Endothelial cell of umbilical vein (primary cell): ENCODE results near the gene OR9A4. TPM values are rescaled to one million over a fixed set of nuclear protein-coding genes. Genes with fewer than 3 reads are reported as not detected.

ENCODE experiments used
- BruUV-seq: library from RNA; stranded (reverse); fragments of 400-500 nt; replicated peaks from 2 replicates; lab custom pipeline; 2021; lab: Mats Ljungman, UMichigan
- CTCF ChIA-PET: fragments of 300-600, 350-600 bp; sonication (Branson Sonifier 250); formaldehyde crosslinking; loops from one replicate; lab custom pipeline; 2021; ENCODE audit warnings: antibody characterized with exemption, inconsistent platforms; lab: Charles Lee
- POLR2A ChIA-PET: fragments of 300-600, 350-600 bp; sonication (Branson Sonifier 250); formaldehyde crosslinking; loops from one replicate; lab custom pipeline; 2021; ENCODE audit warnings: antibody characterized with exemption, inconsistent platforms; lab: Charles Lee
- DNase-seq: peaks from one replicate; pipeline ENCODE4 v3.0.0-alpha.2; 2011; ENCODE audit warnings: low read depth, low spot score
- FAIRE-seq: peaks from 2 replicates; lab custom pipeline; 2011; peaks lifted over from hg19 to GRCh38; lab: Jason Lieb, UNC
- H2AFZ ChIP-seq: 2 replicates; pipeline ENCODE4 v1.6.0; 2012; ENCODE audit warnings: low read depth, low read length, control low read depth, inconsistent platforms
- H3K27ac ChIP-seq: 2 replicates; pipeline ENCODE4 v1.5.1; 2011; ENCODE audit warnings: low read depth, mild to moderate bottlenecking, control low read depth, low read length, moderate library complexity; ENCODE audit not compliant: insufficient read depth
- H3K27me3 ChIP-seq, 2 experiments: 2 replicates each; pipeline versions ENCODE4 v1.6.0 to v1.6.1; 2011; ENCODE audit warnings: low read length in 2 of 2, mixed read lengths in 1 of 2; ENCODE audit not compliant: control insufficient read depth in 2 of 2, insufficient read depth in 2 of 2
- H3K36me3 ChIP-seq, 2 experiments: 2 replicates in 1 of 2; 3 replicates in 1 of 2; pipeline ENCODE4 v1.5.1; 2011; ENCODE audit warnings: low read length in 2 of 2, mild to moderate bottlenecking in 1 of 2, moderate library complexity in 1 of 2; ENCODE audit not compliant: control insufficient read depth in 2 of 2, insufficient read depth in 2 of 2; ENCODE audit errors: extremely low read depth in 1 of 2
- H3K4me1 ChIP-seq: 3 replicates; pipeline ENCODE4 v1.5.1; 2011; ENCODE audit warnings: mild to moderate bottlenecking, low read length; ENCODE audit not compliant: control insufficient read depth, insufficient read depth; ENCODE audit errors: extremely low read depth
- H3K4me2 ChIP-seq: 2 replicates; pipeline ENCODE4 v1.6.1; 2011; ENCODE audit warnings: low read length, control low read depth, mixed read lengths; ENCODE audit not compliant: insufficient read depth
- H3K4me3 ChIP-seq, 3 experiments: fragments of 200-600 bp in 1 of 3; sonication (generic), shearing (Covaris generic) in 1 of 3; replicated peaks in 1 of 3; 2 replicates each; pipeline ENCODE4 v1.5.1; 2011 to 2016; ENCODE audit warnings: control low read depth in 3 of 3, low read length in 3 of 3, mild to moderate bottlenecking in 2 of 3, inconsistent platforms in 1 of 3, low read depth in 1 of 3, moderate library complexity in 1 of 3; ENCODE audit not compliant: insufficient read depth in 1 of 3
- H3K79me2 ChIP-seq: 2 replicates; pipeline ENCODE4 v1.6.0; 2012; ENCODE audit warnings: low read length, inconsistent platforms; ENCODE audit not compliant: control insufficient read depth, insufficient read depth
- H3K9ac ChIP-seq: replicated peaks from 2 replicates; pipeline ENCODE3; 2011; ENCODE audit warnings: low read length, control low read depth; ENCODE audit not compliant: insufficient read depth; ENCODE audit errors: extremely low read depth
- H3K9me1 ChIP-seq: replicated peaks from 3 replicates; pipeline ENCODE4 v1.6.0; 2011; ENCODE audit warnings: mild to moderate bottlenecking, low read length; ENCODE audit not compliant: control insufficient read depth, insufficient read depth; ENCODE audit errors: extremely low read depth
- H3K9me3 ChIP-seq: replicated peaks from 2 replicates; pipeline ENCODE4 v1.5.1; 2012; ENCODE audit warnings: low read length, inconsistent platforms; ENCODE audit not compliant: control insufficient read depth, insufficient read depth
- H4K20me1 ChIP-seq: replicated peaks from 2 replicates; pipeline ENCODE3; 2011; ENCODE audit warnings: mild to moderate bottlenecking, low read length; ENCODE audit not compliant: control insufficient read depth, insufficient read depth; ENCODE audit errors: extremely low read depth
- EZH2 ChIP-seq: IDR thresholded peaks from 2 replicates; pipeline ENCODE4 v1.6.1; 2012; ENCODE audit warnings: borderline replicate concordance, low read depth, mild to moderate bottlenecking, moderate library complexity, low read length, inconsistent platforms; ENCODE audit not compliant: severe bottlenecking
- FOS ChIP-seq: IDR thresholded peaks from 2 replicates; pipeline ENCODE4 v1.6.1; 2011; ENCODE audit warnings: mild to moderate bottlenecking, low read length, moderate library complexity, borderline replicate concordance; ENCODE audit not compliant: insufficient read depth
- GATA2 ChIP-seq: IDR thresholded peaks from 2 replicates; pipeline ENCODE4 v1.7.0; 2011; ENCODE audit warnings: low read depth, mild to moderate bottlenecking, moderate library complexity, mixed read lengths, low read length; ENCODE audit not compliant: insufficient read length, insufficient read depth
- JUN ChIP-seq: IDR thresholded peaks from 2 replicates; pipeline ENCODE4 v1.6.1; 2011; ENCODE audit warnings: borderline replicate concordance, low read depth; ENCODE audit not compliant: insufficient read length, insufficient read depth
- MYC ChIP-seq: IDR thresholded peaks from one replicate; pipeline ENCODE4 v1.6.1; 2011; ENCODE audit warnings: mild to moderate bottlenecking, low read depth, low read length
- POLR2A ChIP-seq: IDR thresholded peaks from 2 replicates; pipeline ENCODE4 v1.6.1; 2012; ENCODE audit warnings: low read depth, mild to moderate bottlenecking, control low read depth, low read length
- POLR2AphosphoS5 ChIP-seq: IDR thresholded peaks from 2 replicates; pipeline ENCODE4 v1.6.1; 2012; ENCODE audit warnings: low read depth, mild to moderate bottlenecking, control low read depth, low read length, moderate library complexity; ENCODE audit not compliant: insufficient read depth
- dilution Hi-C: fragments of 300-500 bp; cut with MboI; formaldehyde crosslinking; loops from one replicate; pipeline ENCODE4 v1.15.0; 2019; ENCODE audit warnings: low sequenced_read_pairs; ENCODE audit not compliant: extremely low pct_ligation_motif_present
- intact Hi-C: fragments of 100-400 bp; cut with micrococcal nuclease; formaldehyde crosslinking; loops from one replicate; pipeline ENCODE4 v1.10.0; 2022
- polyA plus RNA-seq, 4 experiments: library from polyadenylated mRNA; depleted of rRNA in 3 of 4; stranded (reverse) in 3 of 4; unstranded in 1 of 4; fragments of >200 nt; gene quantifications; 2 replicates each; pipeline versions ENCODE4 v1.2.1 to v1.2.3, GENCODE V29; 2011 to 2012; ENCODE audit warnings: missing spikeins in 1 of 4
- total RNA-seq: library from RNA; stranded (reverse); gene quantifications from 2 replicates; pipeline ENCODE4 v1.2.3, GENCODE V29; 2021
- TF ChIP-seq, protein P1 (sequence below): IDR thresholded peaks from 2 replicates; pipeline ENCODE4 v1.6.1; 2011; ENCODE audit not compliant: insufficient read depth, insufficient read length
- TF ChIP-seq, protein P2 (sequence below), 2 donors: IDR thresholded peaks; 1 replicate in 1 of 2; 2 replicates in 1 of 2; pipeline ENCODE4 v1.5.1; 2011; ENCODE audit warnings: low read length in 2 of 2, mild to moderate bottlenecking in 2 of 2, moderate library complexity in 2 of 2, control low read depth in 1 of 2, inconsistent platforms in 1 of 2, low read depth in 1 of 2; ENCODE audit not compliant: insufficient read depth in 1 of 2; ENCODE audit errors: extremely low read depth in 1 of 2

OR9A4 gene
- total and polyA plus RNA-seq, 2 donors (not counting 3 experiments of a cell fraction or from before 2014, with no cell fraction given): not detected

DNA sequence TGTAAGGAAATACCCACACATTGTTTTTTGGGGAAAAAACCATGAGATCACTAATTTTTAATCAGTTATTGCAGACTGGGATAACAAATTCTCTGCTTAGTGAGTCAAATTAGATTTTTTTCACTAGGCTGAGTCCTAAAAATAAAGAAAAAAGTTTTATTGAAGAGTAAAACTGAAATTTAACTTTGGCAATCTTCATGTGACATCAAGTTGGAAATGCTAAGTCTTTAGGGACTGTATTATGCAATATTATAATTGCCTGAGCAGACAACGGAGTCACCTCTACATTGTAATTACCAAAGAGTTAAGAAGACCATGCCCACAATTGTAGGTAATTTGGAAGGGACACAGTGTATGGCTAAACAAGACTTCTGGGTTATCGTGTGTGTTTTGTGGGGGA, 32.8 kb downstream of the OR9A4 start:
- Histone ChIP-seq H3K4me1 (no peaks in the 10 kb centered on the region), H3K4me3 (no peak overlapping the region), H3K36me3 (no peaks in the 10 kb centered on the region), H3K9me1 (no peaks in the 10 kb centered on the region), H2AFZ (no peak overlapping the region), H3K4me2 (no peak overlapping the region), H3K9ac (no peak overlapping the region), H3K27me3 (no peaks in the 10 kb centered on the region), H3K79me2 (no peaks in the 10 kb centered on the region), H3K9me3 (peaks cover 2% of the 10 kb centered on the region), H3K27ac (no peak overlapping the region), H4K20me1 (no peaks in the 10 kb centered on the region)
- intact Hi-C loops (no loop called here), dilution Hi-C loops (no loop called here)
- CTCF ChIA-PET: no interaction called here
- POLR2A ChIA-PET: no interaction called here
- no peak for DNase-seq
- no peak for FAIRE-seq
- no peak for TF ChIP-seq MYC
- TF ChIP-seq FOS: no peak
- TF ChIP-seq, protein P1, sequence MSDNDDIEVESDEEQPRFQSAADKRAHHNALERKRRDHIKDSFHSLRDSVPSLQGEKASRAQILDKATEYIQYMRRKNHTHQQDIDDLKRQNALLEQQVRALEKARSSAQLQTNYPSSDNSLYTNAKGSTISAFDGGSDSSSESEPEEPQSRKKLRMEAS: no peak
- TF ChIP-seq POLR2A: no peak
- TF ChIP-seq, protein P2, sequence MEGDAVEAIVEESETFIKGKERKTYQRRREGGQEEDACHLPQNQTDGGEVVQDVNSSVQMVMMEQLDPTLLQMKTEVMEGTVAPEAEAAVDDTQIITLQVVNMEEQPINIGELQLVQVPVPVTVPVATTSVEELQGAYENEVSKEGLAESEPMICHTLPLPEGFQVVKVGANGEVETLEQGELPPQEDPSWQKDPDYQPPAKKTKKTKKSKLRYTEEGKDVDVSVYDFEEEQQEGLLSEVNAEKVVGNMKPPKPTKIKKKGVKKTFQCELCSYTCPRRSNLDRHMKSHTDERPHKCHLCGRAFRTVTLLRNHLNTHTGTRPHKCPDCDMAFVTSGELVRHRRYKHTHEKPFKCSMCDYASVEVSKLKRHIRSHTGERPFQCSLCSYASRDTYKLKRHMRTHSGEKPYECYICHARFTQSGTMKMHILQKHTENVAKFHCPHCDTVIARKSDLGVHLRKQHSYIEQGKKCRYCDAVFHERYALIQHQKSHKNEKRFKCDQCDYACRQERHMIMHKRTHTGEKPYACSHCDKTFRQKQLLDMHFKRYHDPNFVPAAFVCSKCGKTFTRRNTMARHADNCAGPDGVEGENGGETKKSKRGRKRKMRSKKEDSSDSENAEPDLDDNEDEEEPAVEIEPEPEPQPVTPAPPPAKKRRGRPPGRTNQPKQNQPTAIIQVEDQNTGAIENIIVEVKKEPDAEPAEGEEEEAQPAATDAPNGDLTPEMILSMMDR (IDR thresholded peaks at IDR 0.05; ENCODE audit: extremely low read depth in 1 of 2, insufficient read depth in 1 of 2, low read depth in 1 of 2, low read length in 2 of 2): no peak
- TF ChIP-seq EZH2: no peak
- TF ChIP-seq JUN: no peak
- no peak for TF ChIP-seq GATA2
- no peak for TF ChIP-seq POLR2AphosphoS5
- BruUV-seq: no TSS peak
